Renal pelvis (tissue), 4 donors: ENCODE data around the gene SH3RF3. TPM values are rescaled to one million over a fixed set of nuclear protein-coding genes. Genes with fewer than 3 reads are reported as not detected.
"Not testable (repeated sequence)": the region's sequence is repeated elsewhere in the genome, so short reads cannot be mapped to it uniquely, and the experiment has no call there.

ENCODE experiments used
- DNase-seq: peaks from one replicate; pipeline ENCODE4 v3.0.0-alpha.2; 2013
- polyA plus RNA-seq, 3 donors: library from polyadenylated mRNA; unstranded; fragments of 120-200 nt; gene quantifications; one replicate each; pipeline ENCODE4 v1.2.1, GENCODE V29; 2013; ENCODE audit not compliant: insufficient read length in 3 of 3

Gene SH3RF3
- polyA plus RNA-seq, 3 donors: 3.8 to 5.6 (median 5.6) TPM

DNA sequence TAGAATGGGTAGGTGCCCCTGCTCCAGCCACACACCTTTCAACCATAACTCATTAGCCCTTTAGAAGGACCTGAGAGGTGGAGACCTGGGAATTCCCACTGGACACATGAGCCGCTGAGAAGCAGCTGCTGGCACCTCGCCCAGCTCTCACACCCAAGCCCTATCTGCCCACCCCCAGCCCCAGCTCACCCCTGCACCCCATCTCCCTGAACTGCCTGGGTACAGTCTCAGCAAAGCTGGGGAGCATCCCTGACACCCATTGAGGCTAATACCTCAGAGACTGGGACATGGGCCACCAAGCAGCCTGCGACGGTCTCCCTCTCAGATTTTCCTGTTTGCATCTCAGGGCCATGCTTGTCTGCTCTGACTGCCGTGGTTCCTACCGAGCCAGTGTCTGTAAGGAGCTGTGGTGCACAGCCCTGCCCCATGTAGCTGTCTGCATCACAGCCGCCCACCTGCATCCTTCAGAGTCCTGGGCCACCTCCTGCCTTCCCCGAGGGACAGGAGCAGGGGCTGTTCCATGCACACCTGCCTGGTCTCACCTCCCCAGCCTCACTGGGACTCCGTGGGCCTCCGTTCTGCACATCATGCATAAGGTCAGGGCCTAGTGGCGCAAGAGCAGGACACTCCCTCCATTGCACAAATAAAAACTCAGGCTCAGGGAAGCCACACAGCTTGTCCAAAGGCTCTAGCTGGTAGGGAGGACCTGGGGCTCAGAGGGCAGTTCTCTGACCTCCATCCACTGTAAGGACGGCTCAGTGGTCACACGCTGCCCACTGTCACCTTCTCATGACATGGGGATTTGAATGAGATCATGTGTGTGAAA is 394.7 kb downstream of the SH3RF3 start:
- DNase-seq: no peak

DNA sequence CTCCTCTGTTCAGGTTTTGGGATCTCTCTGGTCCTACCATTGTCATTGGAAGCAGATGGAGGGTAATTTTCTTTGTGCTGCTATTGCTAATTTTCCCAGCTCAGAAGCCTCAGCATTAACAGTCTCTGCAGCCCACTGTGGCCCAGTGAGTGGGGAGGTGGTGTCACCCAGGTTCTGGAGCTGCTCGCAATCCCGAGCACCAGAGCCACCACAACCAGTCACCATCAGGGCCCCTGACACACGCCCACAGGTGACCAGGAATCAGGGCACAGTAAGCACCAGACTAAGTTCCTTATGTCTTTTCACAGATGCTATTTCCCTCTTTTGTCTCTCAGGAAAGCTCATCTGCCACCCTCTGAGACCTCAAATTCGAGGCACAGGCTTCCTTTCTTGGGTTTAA is 396.8 kb downstream of the SH3RF3 start:
- DNase-seq: no peak

DNA sequence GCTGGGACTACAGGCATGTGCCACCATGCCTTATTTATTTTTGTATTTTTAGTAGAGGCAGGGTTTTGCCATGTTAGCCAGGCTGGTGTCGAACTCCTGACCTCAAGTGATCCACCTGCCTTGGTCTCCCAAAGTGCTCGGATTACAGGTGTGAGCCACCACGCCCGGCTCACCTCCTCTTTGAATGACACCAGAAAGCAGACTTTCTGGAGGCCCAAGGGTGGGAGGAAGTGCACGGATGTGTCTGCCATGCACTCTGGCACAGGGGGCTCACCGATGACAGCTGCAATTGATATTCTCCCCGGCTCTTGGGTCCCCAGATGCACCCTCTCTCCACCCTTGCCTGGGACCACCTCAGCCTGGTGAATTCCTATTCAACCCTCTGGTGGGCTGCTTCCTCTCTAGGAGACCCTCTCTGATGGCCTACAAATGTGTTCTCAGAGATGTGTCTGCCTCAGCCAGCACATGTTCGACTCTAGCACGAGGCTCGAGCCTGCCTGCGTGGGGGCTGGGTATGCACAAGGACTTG is 397.5 kb downstream of the SH3RF3 start:
- no peak for DNase-seq

DNA sequence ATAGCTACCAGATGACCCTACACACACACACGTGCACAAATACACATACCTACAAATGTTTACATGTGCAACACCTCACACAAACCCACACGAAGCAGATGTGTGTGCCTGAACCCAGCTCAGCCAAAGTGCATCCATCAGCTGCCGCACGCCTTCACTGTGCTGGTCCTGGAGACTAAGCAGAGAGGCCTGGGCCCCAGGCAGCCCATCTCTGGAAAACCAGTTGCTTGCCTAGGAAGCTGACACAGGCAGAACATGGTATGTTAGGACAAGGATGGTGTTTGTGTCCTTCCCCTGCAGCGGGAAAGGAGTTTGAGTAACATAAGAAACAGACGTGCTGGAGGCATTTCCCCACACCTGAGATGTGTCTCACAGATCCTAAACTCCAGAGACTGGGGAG is 398.1 kb downstream of the SH3RF3 start:
- DNase-seq: no peak

DNA sequence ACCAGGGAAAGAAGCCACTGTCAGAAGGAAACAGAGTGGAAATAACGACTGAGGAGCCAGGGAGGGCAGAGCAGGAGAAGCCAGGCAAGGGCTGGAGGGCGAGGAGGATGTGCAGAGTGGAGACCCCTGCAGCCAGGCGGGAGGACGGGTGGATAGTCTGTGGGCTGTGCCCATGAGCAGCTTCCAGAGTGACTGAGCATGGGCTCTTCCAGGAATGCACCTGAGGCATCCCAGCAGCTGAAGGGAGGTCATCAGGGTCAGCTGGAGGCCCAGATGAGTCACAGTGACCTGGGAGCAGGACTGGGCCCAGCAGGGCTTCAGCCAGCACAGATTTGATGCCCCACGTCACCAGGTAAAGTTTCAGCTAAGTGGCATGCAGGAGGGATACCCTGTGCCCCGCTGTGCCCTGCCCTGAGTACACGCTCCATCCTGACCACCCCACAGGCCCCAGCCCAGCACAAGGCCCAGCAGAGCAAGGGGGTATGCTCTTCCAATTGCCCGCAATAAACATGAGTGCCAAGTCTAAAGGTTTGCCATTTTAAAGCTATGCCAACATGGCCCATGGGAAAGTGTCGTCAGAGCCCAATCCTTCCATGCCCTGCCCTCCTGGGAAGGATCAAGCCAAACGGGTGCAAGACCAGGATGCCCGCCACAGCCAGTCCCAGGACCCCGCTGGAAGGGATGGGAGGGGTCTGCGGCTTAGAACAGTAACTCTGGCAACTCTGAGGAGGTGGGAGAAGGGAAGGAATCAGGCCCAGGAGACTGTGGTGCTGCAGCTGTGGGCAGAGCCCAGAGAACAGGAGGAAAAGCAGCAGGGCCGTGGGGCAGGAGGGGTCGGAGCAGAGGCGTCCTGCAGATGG is 399.1 kb downstream of the SH3RF3 start:
- DNase-seq: no peak

DNA sequence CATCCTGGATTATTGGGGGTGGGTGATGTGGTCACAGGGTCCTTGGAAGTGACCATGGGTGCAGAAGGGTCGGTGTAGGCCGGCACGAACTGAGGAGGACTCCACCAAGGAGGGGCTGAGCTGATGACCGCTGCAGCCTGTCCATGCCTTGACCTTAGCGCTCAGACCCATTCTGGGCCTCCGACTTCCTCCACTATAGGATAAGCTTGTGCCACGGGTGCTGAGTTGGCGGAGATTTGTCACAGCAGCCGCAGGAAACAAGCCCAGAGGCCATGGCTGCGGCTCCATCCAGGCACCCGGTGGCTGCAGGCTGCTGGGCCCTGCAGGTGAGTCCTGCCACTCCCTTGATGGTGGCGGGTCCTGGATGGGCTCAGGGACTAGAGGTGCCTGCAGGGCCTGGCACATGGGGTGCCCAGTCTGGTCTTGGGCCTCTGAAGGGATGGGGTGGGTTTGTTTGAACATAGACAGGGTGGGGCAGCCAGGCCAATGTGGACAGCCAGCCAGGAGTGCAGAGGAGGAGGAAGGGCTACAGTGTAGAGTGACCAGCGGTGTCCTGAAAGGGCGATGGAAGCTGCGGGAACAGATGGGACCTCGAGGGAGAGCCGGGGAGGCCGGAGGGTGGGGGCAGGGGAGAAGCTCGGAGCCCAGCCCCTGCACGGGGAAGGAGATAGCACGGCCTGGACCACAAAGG is 400.0 kb downstream of the SH3RF3 start:
- no peak for DNase-seq

DNA sequence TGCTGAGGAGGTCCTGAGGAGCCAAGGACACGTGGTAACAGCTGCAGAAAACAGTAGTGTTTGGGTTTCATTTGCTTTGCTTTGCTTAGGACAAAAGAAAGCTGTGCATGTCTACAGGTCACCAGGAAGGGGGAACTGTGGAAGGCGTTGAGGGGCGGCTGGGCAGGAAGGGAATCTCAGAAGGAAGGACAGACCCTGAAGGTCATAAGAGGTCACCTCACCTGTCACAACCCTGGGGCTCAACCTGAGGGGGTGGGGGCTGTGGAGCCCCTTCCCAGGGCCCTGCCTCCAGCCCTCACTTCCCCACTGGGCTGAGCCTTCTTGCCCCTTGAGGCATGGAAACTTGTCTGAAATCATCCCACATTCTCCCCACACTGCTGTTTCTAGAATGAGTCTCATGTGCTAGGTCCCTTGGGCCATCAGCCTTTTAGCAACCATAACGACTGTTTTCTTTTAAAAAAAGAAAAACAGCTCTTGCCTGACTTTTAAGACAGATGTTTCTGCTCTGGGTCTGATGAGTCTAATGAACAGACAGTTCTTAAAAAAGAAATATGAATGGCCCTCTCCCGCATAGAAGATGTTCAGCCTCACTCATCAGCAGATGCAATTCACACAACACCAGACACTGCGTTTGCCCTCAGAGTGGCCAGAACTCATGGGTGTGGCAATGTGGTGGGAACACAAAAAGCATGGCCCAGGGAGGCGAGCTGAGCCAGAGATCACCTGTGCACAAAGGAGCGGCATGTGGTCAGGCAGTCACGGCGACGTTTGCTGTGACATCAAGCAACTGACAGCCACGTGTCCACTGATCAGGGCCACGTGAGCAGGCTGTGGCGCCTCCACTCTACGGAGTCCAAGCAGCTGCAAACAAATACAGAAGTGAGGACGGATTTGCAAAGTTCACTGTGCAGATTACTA is 400.8 kb downstream of the SH3RF3 start:
- DNase-seq: no peak

DNA sequence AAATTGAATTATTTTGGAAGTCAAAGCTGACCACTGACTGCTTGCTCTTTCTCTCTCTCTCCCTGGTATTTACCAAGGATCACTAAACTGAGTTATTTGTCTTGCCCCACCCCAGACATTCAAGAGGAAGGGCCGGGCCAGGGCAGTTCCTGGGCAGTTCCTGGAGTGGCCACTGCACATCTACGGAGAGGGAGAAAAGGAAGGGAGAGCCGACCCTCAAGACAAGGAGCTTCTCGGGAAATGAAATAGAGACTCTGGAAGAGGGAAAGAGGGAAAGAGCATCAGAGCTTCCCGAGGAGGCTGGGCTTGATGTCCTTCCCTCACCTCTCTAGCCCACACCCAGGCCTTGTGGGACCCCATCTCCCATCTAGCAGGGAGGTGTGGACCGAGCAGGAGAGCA is 401.7 kb downstream of the SH3RF3 start:
- no peak for DNase-seq

DNA sequence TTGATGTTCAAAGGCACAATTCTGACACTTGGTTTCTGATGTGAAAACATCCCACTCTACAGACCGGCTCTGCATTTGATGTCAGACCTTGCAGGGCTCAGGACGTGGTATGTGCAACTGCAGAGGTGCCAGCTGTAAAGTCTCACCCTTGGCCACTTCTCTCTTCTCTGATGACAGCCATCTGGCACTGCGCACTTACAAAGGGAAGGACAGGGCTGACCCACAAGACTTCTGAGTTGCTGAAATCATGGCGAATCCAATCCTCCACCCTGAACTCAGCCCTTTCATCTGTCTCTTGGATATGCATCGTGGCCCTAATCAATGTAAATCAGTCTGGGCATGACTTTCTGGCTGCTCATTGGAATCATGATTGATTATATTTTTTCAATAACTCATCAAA is 402.2 kb downstream of the SH3RF3 start:
- no peak for DNase-seq

DNA sequence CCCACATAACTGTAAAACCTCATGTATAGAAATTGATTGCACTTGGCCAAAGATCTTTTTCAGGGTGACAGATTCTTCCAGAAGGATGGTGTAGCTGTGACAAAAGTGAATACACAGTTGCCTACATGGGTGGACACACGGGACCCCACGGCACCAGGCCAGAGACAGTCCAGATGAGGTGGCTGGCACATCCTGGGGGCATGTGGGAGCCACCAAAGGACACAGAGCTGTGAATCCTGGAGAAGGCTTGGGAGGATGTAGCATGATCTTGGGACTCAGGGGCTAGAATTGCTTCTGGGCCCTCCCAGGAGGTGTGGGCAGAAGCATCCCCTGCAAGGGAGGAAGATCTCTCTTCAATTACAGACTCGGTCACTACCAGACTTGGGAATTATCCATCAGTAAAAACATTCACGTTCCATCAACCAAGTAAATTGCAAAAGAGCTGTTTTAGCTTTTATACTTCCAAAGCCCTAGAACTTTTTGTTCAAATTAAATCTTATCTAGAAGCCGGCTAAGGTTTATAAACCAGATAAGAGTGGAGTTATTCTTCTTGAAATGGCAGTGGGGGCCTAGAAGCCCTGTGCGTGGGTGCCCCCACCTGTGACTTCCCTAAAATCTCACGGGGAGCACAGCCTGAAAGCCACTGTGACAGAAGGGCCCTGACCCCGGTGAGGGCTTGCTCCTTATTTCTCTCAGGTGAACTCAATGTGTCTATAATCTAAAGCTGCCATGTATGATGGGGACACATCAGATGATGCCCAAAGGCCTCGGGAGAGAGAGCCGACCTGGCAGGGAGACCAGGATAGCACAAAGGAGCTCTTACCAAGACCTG is 403.1 kb downstream of the SH3RF3 start:
- DNase-seq: no peak

DNA sequence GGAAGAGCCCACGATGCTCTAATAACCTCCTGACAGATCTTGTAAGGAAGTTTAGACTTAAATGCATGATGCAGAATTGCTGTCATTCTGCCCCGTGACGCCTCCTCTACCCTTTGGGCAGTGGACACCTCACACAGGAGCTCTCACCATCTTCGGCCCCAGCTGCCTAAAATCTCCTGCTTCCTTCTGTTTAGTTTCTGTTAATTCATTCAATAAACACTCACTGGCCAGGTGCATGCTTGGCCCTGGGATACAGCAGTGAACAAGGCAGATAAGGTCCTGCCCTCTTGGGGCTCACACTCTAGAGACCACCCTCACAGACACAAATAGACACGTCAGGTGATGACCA is 403.7 kb downstream of the SH3RF3 start:
- no peak for DNase-seq

DNA sequence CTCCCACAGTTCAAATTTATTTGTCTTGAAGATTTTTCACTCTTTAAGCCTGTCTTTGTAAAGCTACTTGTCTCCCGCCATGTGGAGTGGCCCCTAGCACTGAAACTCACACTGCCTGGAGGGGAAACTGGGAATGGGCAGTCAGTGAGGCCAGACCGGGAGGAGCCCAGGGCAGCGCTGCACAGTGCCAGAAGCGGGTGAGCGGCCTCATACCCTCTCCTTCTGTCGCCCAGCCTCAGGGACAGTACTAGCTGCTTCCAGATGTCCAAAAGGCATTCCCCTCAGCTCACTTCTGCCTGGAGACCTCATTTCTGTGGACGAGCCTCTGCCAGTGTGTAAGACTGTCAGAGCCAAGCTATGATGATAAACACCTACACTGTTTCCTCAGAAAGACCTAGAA is 404.8 kb downstream of the SH3RF3 start:
- no peak for DNase-seq

DNA sequence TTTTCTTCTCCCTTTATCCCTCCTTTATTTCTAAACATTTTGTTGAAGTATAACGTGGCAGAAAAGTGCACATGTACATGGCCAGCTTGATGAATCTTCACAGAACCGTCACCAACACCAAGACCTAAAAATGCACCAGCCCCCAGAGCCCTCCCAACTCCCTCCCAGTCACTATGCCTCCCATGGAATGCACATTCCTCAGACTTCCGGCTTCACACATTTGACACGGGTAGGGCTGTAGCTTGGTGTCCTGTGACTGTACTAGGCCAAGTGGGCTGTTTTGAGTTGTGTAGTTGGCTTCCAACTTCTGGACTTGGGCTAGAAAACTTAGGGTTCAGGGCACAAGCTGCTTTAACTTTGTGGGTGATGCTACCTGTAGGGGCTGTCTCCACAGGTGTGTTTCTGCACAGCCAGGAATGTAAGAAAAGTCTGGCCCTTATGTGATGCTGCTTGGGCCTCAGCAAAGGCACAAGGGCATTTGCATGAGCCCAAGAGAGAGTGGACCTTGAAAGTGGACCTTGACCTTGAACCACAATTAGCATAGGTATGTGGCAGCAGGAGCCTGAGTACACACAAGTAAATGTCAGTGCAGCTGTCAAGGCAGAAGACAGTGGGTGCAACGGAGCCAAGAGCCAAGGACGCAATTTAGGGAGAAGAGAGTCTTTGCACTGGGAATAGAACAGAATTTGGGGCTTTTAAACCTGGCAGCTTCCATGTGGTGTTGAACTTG is 406.4 kb downstream of the SH3RF3 start:
- no peak for DNase-seq

DNA sequence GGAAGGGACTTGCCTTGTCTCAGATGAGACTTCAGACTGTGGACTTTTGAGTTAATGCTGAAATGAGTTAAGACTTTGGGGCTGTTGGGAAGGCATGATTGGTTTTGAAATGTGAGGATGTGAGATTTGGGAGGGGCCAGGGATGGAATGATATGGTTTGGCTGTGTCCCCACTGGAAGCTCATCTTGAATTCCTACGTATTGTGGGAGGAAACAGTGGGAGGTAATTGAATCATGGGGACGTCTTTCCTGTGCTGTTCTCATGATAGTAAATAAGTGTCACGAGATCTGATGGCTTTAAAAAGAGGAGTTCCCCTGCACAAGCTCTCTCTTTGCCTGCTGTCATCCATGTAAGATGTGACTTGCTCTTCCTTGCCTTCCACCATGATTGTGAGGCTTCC is 407.6 kb downstream of the SH3RF3 start:
- not testable (repeated sequence) for DNase-seq

DNA sequence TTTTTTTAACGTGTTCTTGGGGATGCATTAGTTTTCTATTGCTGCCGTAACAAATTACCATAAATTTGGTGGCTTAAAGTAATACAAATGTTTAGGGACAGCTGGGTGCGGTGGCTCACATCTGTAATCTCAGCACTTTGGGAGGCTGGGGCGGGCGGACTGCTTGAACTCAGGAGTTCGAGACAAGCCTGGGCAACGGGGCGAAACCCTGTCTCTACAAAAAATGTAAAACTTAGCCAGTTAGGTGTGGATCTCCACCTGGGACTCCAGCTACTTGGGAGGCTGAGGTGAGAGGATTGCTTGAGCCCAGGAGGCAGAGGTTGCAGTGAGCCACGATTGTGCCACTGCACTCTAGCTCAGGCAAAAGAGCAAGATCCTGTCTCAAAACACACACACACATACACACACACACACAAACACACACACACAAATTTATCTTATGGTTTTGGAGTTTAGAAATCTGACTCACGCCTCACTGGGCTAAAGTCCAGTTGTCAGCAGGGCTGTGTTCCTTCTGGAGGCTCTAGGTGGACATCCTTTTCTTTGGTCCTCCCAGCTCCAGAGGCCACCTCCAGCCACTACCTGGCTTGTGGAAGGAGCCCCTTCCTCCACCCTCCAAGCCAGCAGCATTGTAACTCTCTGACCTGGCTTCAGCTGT is 408.7 kb downstream of the SH3RF3 start:
- no peak for DNase-seq

DNA sequence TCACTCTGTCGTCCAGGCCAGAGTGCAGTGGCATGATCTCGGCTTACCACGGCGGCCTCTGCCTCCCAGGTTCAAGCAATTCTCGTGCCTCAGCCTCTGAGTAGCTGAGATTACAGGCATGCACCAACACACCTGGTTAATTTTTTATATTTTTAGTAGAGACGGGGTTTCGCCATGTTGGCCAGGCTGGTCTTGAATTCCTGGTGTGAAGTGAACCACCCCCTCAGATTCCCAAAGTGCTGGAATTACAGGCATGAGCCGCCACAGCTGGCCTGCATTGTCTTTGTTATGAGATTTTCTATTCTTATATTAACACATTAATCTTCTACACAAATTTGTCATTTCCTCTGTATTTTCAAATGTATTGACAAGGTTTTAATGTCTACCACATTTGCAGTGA is 409.5 kb downstream of the SH3RF3 start:
- DNase-seq: no peak

DNA sequence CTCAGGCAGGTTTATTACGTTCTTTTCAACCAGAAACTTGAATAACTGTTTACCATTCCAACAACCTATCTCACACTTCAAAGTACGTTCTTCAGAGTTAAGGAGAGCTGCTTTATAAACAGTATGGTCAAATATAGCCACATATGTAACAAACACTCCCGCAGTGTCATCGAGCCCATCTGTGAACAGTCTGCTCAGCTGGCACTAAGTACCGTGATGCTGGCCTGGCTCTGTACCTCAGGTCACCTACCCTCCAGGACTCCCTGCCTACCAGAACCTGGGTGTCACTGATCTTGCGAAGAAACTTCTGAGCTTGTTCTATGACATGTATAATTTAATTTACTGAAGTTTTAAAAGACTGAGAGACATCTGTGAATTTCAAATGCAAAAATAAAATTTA is 413.4 kb downstream of the SH3RF3 start:
- DNase-seq: no peak

DNA sequence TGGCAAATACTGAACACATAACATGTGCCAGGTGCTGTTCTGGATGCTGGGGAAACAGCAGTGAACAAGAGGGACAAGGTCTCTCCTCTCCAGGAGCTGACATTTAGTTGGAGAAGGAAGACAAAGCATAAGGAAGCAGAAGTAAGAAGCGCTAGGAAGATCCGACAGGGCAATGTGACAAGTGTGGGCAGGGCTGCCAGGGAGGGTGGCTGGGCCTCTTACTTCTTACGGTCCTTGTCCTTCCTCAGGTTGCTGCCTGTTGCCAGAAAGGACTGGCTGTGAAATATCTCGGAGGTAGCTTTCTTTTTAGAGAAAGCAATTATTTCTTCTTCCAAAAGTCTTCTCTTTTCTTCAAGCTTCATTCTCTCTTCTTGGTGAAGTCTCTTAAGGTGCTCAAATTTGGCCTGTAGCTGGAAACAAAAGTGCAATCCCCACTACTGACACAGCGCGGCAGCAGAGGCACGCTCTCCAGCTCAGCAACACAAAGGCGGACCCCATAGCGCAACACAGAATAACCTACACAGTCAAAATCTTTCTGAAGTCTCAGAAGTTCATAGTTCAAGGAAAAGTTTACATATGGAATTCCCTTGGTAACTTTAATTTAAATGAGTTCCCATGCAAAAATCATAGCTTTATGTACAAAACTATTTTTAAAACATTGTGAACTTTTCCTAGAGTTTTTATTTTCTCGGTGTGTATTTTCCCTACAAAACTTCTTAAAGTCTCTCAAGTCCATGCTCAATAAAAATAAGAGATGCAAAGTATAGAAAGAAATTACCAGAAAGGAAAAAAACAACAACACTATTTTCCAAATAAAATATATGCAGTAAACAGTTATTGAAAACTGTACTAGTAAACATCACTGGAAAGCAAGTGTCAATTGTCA is 417.1 kb downstream of the SH3RF3 start:
- peak; percentile 61 for DNase-seq
